Fibroblast of lung (primary cell): ENCODE data around the gene TPR. TPM values are rescaled to one million over a fixed set of nuclear protein-coding genes. Genes with fewer than 3 reads are reported as not detected.

Source experiments
- DNase-seq, 2 donors: peaks; one replicate each; pipeline versions ENCODE4 v3.0.0 to v3.0.0-alpha.2; 2010; ENCODE audit warnings: low read depth in 2 of 2
- H2AFZ ChIP-seq: 2 replicates; pipeline ENCODE4 v1.5.1; 2012; ENCODE audit warnings: low read length, control low read depth, inconsistent platforms
- H3K27ac ChIP-seq: 2 replicates; pipeline ENCODE4 v1.5.1; 2011; ENCODE audit warnings: low read length, control low read depth; ENCODE audit not compliant: insufficient read depth
- H3K27me3 ChIP-seq: 2 replicates; pipeline ENCODE4 v1.5.1; 2011; ENCODE audit warnings: mild to moderate bottlenecking, low read length; ENCODE audit not compliant: control insufficient read depth, insufficient read depth
- H3K36me3 ChIP-seq: 2 replicates; pipeline ENCODE4 v1.5.1; 2011; ENCODE audit warnings: low read length; ENCODE audit not compliant: control insufficient read depth, insufficient read depth
- H3K4me1 ChIP-seq: 2 replicates; pipeline ENCODE4 v1.5.1; 2011; ENCODE audit warnings: low read length; ENCODE audit not compliant: control insufficient read depth, insufficient read depth; ENCODE audit errors: extremely low read depth
- H3K4me2 ChIP-seq: 2 replicates; pipeline ENCODE4 v1.5.1; 2011; ENCODE audit warnings: low read length, control low read depth; ENCODE audit not compliant: insufficient read depth; ENCODE audit errors: extremely low read depth
- H3K4me3 ChIP-seq, 4 experiments: fragments of 200-600 bp in 1 of 4; sonication (generic) in 1 of 4; replicated peaks in 1 of 4; 2 replicates each; pipeline ENCODE4 v1.5.1; 2011 to 2016; ENCODE audit warnings: low read length in 4 of 4, low read depth in 3 of 4, mild to moderate bottlenecking in 3 of 4, control low read depth in 2 of 4, inconsistent platforms in 1 of 4, mixed read lengths in 1 of 4; ENCODE audit not compliant: insufficient read depth in 1 of 4; ENCODE audit errors: control extremely low read depth in 1 of 4
- H3K79me2 ChIP-seq: 2 replicates; pipeline ENCODE4 v1.5.1; 2012; ENCODE audit warnings: mild to moderate bottlenecking, low read length, inconsistent platforms; ENCODE audit not compliant: control insufficient read depth, insufficient read depth
- H3K9ac ChIP-seq: 2 replicates; pipeline ENCODE4 v1.5.1; 2011; ENCODE audit warnings: mild to moderate bottlenecking, low read length, control low read depth; ENCODE audit not compliant: insufficient read depth
- H3K9me3 ChIP-seq: 2 replicates; pipeline ENCODE4 v1.5.1; 2012; ENCODE audit warnings: low read depth, low read length; ENCODE audit not compliant: control insufficient read depth, insufficient read depth
- H4K20me1 ChIP-seq: 2 replicates; pipeline ENCODE4 v1.5.1; 2011; ENCODE audit warnings: low read length; ENCODE audit not compliant: control insufficient read depth, insufficient read depth; ENCODE audit errors: extremely low read depth
- CTCF ChIP-seq, 2 donors: IDR thresholded peaks in 1 of 2; conservative IDR thresholded peaks in 1 of 2; 1 replicate in 1 of 2; 2 replicates in 1 of 2; pipeline ENCODE4 v1.5.1; 2011 to 2012; ENCODE audit warnings: low read length in 2 of 2, control low read depth in 1 of 2, inconsistent platforms in 1 of 2, low read depth in 1 of 2, mild to moderate bottlenecking in 1 of 2
- EZH2 ChIP-seq: IDR thresholded peaks from 2 replicates; pipeline ENCODE4 v1.5.1; 2012; ENCODE audit warnings: low read length, control low read depth, mild to moderate bottlenecking; ENCODE audit errors: missing control alignments
- polyA plus RNA-seq, 2 donors: library from polyadenylated mRNA; depleted of rRNA in 1 of 2; stranded (reverse) in 1 of 2; unstranded in 1 of 2; fragments of >200 nt; gene quantifications; 2 replicates each; pipeline ENCODE4 v1.2.1, GENCODE V29; 2011 to 2012; ENCODE audit warnings: missing spikeins in 1 of 2
- total RNA-seq: library from RNA; depleted of rRNA; stranded (reverse); fragments of >200 nt; gene quantifications from 2 replicates; pipeline ENCODE4 v1.2.1, GENCODE V29; 2014

Gene TPR
- total and polyA plus RNA-seq, 2 donors (not counting 1 experiment from before 2014, with no cell fraction given): 37.4 to 65.1 TPM

DNA sequence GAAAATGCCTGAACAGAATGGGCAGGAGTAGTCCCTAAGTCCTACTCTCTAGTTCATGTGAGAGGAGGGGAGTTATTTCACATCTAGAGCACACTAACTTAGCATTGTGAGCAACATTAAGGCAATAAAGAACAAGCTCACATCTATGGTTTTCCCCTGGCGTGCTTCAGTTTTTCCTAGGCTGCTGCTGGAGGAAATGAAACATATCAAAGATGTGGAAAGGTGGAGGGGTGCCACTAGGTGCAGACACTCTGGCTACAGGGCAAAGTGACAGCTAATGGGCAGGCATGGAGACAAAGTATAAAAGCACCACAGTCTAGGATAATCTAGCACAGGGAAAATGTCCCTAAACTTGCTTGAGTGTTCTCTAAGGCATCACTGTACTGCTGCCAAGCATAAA is 82.2 kb downstream of the TPR start:
- no peak overlapping the region for H3K4me2 ChIP-seq
- no peak overlapping the region for H3K4me3 ChIP-seq
- H2AFZ ChIP-seq: no peak overlapping the region
- no peaks in the 10 kb centered on the region for H4K20me1 ChIP-seq
- H3K36me3 ChIP-seq: no peaks in the 10 kb centered on the region
- H3K9me3 ChIP-seq: no peaks in the 10 kb centered on the region
- H3K79me2 ChIP-seq: no peaks in the 10 kb centered on the region
- TF ChIP-seq EZH2 (no peak), CTCF (conservative IDR thresholded peaks at IDR 0.05 in 1 of 2, IDR thresholded peaks at IDR 0.05 in 1 of 2; ENCODE audit: low read depth in 1 of 2, low read length in 2 of 2) (no peak)
- H3K9ac ChIP-seq: no peak overlapping the region
- no peak overlapping the region for H3K27ac ChIP-seq
- H3K4me1 ChIP-seq: no peaks in the 10 kb centered on the region
- no peaks in the 10 kb centered on the region for H3K27me3 ChIP-seq
- no peak for DNase-seq

DNA sequence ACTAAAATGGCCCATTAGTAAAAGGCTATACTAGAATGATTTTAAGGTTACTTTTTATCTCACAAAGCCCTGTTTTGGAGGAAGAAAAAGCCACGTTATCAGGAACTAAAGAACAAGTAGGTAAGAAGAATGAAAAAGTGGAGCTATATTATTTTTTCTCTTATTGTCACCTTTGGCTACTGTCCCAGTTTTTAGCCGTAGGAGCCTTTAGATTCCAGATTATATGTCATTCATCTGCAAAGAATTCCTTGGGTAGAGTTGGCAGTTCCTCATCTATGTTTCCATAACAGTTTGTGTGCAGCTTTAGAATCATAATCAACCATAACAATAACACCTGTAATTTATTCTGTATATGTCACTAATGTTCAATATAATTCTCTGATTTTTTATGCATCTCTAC is 83.8 kb downstream of the TPR start:
- Histone ChIP-seq H3K9me3 (no peaks in the 10 kb centered on the region), H3K4me3 (no peak overlapping the region), H3K36me3 (no peaks in the 10 kb centered on the region), H3K9ac (no peak overlapping the region), H3K4me2 (no peak overlapping the region), H3K27me3 (no peaks in the 10 kb centered on the region), H2AFZ (no peak overlapping the region), H3K27ac (no peak overlapping the region), H4K20me1 (no peaks in the 10 kb centered on the region), H3K79me2 (no peaks in the 10 kb centered on the region), H3K4me1 (no peaks in the 10 kb centered on the region)
- DNase-seq: no peak
- no peak for TF ChIP-seq EZH2
- TF ChIP-seq CTCF (conservative IDR thresholded peaks at IDR 0.05 in 1 of 2, IDR thresholded peaks at IDR 0.05 in 1 of 2; ENCODE audit: low read depth in 1 of 2, low read length in 2 of 2): no peak

DNA sequence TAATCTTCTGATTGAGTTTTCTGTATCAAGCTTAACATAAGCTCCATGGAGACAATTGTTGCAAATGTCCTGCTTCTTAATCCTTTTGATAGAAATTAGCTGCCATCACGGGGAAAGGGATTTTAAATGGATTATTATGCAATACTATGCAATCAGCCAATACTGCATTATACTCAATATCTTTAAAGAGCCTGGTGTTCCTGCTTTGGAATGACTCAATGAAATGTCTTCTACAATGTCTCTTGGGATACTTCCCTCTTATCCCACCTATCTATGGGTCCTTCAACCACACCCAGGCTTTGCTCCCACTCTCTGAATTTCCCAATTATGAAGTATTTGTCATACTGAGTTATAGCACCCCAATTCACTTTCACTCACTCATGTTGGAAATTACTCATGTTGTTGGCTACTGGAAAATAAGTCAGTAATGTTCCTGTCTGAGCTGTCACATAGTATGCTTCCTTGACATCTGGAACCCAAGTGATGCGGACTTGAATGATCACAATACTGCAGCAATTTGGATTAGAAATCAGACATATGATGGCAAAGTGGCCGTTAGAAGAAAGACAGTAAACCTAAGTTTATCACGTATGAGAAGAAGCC is 85.0 kb downstream of the TPR start:
- H2AFZ ChIP-seq: no peak overlapping the region
- no peaks in the 10 kb centered on the region for H3K36me3 ChIP-seq
- no peaks in the 10 kb centered on the region for H4K20me1 ChIP-seq
- no peak overlapping the region for H3K4me3 ChIP-seq
- no peaks in the 10 kb centered on the region for H3K79me2 ChIP-seq
- H3K4me1 ChIP-seq: no peaks in the 10 kb centered on the region
- no peaks in the 10 kb centered on the region for H3K27me3 ChIP-seq
- H3K27ac ChIP-seq: no peak overlapping the region
- H3K9ac ChIP-seq: no peak overlapping the region
- TF ChIP-seq EZH2 (no peak), CTCF (conservative IDR thresholded peaks at IDR 0.05 in 1 of 2, IDR thresholded peaks at IDR 0.05 in 1 of 2; ENCODE audit: low read depth in 1 of 2, low read length in 2 of 2) (no peak)
- no peak overlapping the region for H3K4me2 ChIP-seq
- no peak for DNase-seq
- H3K9me3 ChIP-seq: no peaks in the 10 kb centered on the region
